ENCODE data around the gene LRRC3C.

LRRC3C gene

GRCh38 chr17:39925282-39926134 lies 2.0 kb upstream of the LRRC3C start:
- DNase-seq (ENCODE audit: low read depth) = no peak
- peak overlapping the region; percentile 80 for H3K4me3 ChIP-seq (ENCODE audit: low read length)
- TF ChIP-seq CTCF (conservative IDR thresholded peaks at IDR 0.05; ENCODE audit: low read length) = no peak

DNA sequence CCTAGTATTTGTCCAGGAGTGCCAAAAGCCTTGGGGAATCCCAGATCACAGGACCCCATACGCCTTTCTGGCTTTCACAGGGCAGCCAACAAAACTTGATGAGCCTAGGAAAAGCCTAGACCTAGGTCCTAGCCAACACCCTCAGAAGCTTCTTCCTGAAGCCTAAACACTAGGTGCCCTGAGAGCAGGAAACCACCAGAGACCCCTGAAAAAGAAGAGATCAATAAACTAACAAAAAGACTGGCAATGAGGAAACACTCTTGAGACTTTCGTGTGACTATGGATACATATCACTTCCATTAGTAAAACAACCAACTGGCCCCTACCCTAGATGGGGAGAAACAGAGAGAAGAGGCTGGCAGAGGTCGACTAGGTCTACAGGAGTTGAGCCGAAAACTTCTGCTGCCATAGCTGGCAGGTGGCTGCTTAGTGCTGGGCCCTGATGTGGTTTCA lies 1.4 kb upstream of the LRRC3C start:
- H3K4me3 ChIP-seq (ENCODE audit: low read length) = peak overlapping the region; percentile 80
- no peak for DNase-seq (ENCODE audit: low read depth)
- TF ChIP-seq CTCF (conservative IDR thresholded peaks at IDR 0.05; ENCODE audit: low read length) = no peak

- TF ChIP-seq CTCF (conservative IDR thresholded peaks at IDR 0.05; ENCODE audit: low read length) = no peak
- peak overlapping the region; percentile 80 for H3K4me3 ChIP-seq (ENCODE audit: low read length)
- DNase-seq (ENCODE audit: low read depth) = peak; percentile 29
Observed at GRCh38 chr17:39926588-39927100, 888 bp upstream of the LRRC3C start.

- no peak for TF ChIP-seq CTCF (conservative IDR thresholded peaks at IDR 0.05; ENCODE audit: low read length)
- no peak for DNase-seq (ENCODE audit: low read depth)
- H3K4me3 ChIP-seq (ENCODE audit: low read length) = peak overlapping the region; percentile 57
Observed at GRCh38 chr17:39927929-39928857, 661 bp downstream of the LRRC3C start.

- peak; percentile 92 for DNase-seq (ENCODE audit: low read depth)
- no peak overlapping the region for H3K4me3 ChIP-seq (ENCODE audit: low read length)
- no peak for TF ChIP-seq CTCF (conservative IDR thresholded peaks at IDR 0.05; ENCODE audit: low read length)
Observed at GRCh38 chr17:39928858-39929645, 1.5 kb downstream of the LRRC3C start.

GRCh38 chr17:39929646-39930407 lies 2.3 kb downstream of the LRRC3C start:
- peak; percentile 92 for DNase-seq (ENCODE audit: low read depth)
- no peak overlapping the region for H3K4me3 ChIP-seq (ENCODE audit: low read length)
- TF ChIP-seq CTCF (conservative IDR thresholded peaks at IDR 0.05; ENCODE audit: low read length) = no peak
